GM23248 (cell line): Measurements from ENCODE around the gene TMEM44. TPM values are rescaled to one million over a fixed set of nuclear protein-coding genes. Genes with fewer than 3 reads are reported as not detected.
"Not testable (repeated sequence)": the region's sequence is repeated elsewhere in the genome, so short reads cannot be mapped to it uniquely, and the experiment has no call there.

ENCODE experiments used
- DNase-seq: peaks from one replicate; pipeline ENCODE4 v3.0.0-alpha.2; 2015
- H2AFZ ChIP-seq: fragments of 200-600 bp; sonication (generic); 2 replicates; pipeline ENCODE4 v1.6.1; 2016; ENCODE audit warnings: antibody characterized with exemption
- H3F3A ChIP-seq: fragments of 200-600 bp; sonication (generic); 2 replicates; pipeline ENCODE4 v1.6.1; 2016; ENCODE audit warnings: mild to moderate bottlenecking, antibody characterized with exemption, mixed run types; ENCODE audit not compliant: insufficient read depth
- H3K27ac ChIP-seq: fragments of 200-600 bp; sonication (generic); 2 replicates; pipeline ENCODE4 v1.5.1; 2016; ENCODE audit warnings: mild to moderate bottlenecking
- H3K27me3 ChIP-seq: fragments of 200-600 bp; sonication (generic); replicated peaks from 2 replicates; pipeline ENCODE4 v1.6.1; 2016; ENCODE audit warnings: mild to moderate bottlenecking; ENCODE audit not compliant: insufficient read depth
- H3K36me3 ChIP-seq: fragments of 200-600 bp; sonication (generic); 2 replicates; pipeline ENCODE4 v1.6.1; 2016; ENCODE audit warnings: low read depth, mild to moderate bottlenecking
- H3K4me1 ChIP-seq: fragments of 200-600 bp; sonication (generic); 2 replicates; pipeline ENCODE4 v1.6.1; 2016; ENCODE audit warnings: mild to moderate bottlenecking; ENCODE audit not compliant: insufficient read depth
- H3K4me2 ChIP-seq: fragments of 200-600 bp; sonication (generic); one replicate; pipeline ENCODE4 v1.6.1; 2016; ENCODE audit warnings: mild to moderate bottlenecking; ENCODE audit not compliant: unreplicated experiment
- H3K4me3 ChIP-seq: fragments of 200-600 bp; sonication (generic); 2 replicates; pipeline ENCODE4 v1.5.1; 2016; ENCODE audit warnings: mild to moderate bottlenecking
- H3K79me2 ChIP-seq: fragments of 200-600 bp; sonication (generic); 2 replicates; pipeline ENCODE4 v1.6.1; 2016; ENCODE audit warnings: mild to moderate bottlenecking; ENCODE audit not compliant: insufficient read depth
- H3K9ac ChIP-seq: fragments of 200-600 bp; sonication (generic); 2 replicates; pipeline ENCODE4 v1.6.1; 2016; ENCODE audit warnings: mild to moderate bottlenecking
- H3K9me2 ChIP-seq: fragments of 200-600 bp; sonication (generic); 2 replicates; pipeline ENCODE4 v1.6.1; 2016; ENCODE audit warnings: mixed run types, mild to moderate bottlenecking, moderate library complexity; ENCODE audit not compliant: insufficient read depth
- H3K9me3 ChIP-seq: fragments of 200-600 bp; sonication (generic); one replicate; pipeline ENCODE4 v1.6.1; 2017; ENCODE audit warnings: low read depth
- H4K20me1 ChIP-seq: fragments of 200-600 bp; sonication (generic); 2 replicates; pipeline ENCODE4 v1.6.0; 2016; ENCODE audit not compliant: insufficient read depth
- EZH2 ChIP-seq: fragments of 200-600 bp; sonication (generic); IDR thresholded peaks from 2 replicates; pipeline ENCODE4 v1.6.1; 2018; ENCODE audit warnings: antibody characterized with exemption, mild to moderate bottlenecking; ENCODE audit not compliant: insufficient read depth, poor library complexity, severe bottlenecking
- EZH2phosphoT487 ChIP-seq: fragments of 200-600 bp; sonication (generic); IDR thresholded peaks from 2 replicates; pipeline ENCODE4 v1.6.1; 2018; ENCODE audit warnings: antibody characterized with exemption, moderate library complexity, mild to moderate bottlenecking, low read depth; ENCODE audit not compliant: insufficient read depth
- WGBS, 2 experiments: methylation state at CpG; one replicate each; pipeline ENCODE4 v1.1.6; 2015 to 2017; ENCODE audit warnings: low lambda C conversion rate in 2 of 2, low coverage in 1 of 2; ENCODE audit errors: missing lambda C conversion rate in 2 of 2; 5-methylcytosine and 5-hydroxymethylcytosine counted together
- in situ Hi-C: fragments of 300-500 bp; cut with MboI; formaldehyde crosslinking; loops from 2 replicates; pipeline ENCODE4 v1.15.0; 2020
- polyA plus RNA-seq: library from polyadenylated mRNA; unstranded; fragments of >200 nt; fragmentation: Nextera tagmentation; extraction: Ambion mirVana; gene quantifications from 2 replicates; pipeline ENCODE4 v1.2.1, GENCODE V29; 2016
- total RNA-seq: library from RNA; depleted of rRNA; stranded (reverse); fragments of >200 nt; shearing (Covaris generic); gene quantifications from 2 replicates; pipeline ENCODE4 v1.2.3, GENCODE V29; 2014

TMEM44 gene
- total and polyA plus RNA-seq, 2 experiments from 2014 or later: 13.1 to 14.6 TPM

DNA sequence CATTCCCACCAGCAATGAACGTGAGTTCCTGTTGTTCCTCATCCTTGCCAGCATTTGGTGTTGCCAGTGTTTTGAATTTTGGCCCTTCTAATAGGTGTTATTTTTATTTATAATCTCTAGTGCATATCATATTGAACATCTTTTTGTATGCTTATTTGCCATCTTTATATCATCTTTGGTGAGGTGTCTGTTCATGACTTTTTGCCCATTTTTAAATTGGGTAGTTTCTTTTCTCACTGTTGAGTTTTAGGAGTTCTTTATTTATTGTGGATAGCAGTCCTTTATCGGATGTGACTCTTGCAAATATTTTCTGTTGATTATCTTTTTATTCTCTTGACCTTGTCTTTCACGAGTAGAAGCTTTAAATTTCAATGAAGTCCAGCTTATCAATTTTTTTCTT, 86.2 kb downstream of the TMEM44 start:
- Histone ChIP-seq H3K4me2 (no peak overlapping the region), H3K79me2 (no peaks in the 10 kb centered on the region), H3K27ac (no peak overlapping the region), H2AFZ (no peak overlapping the region), H3K9ac (no peak overlapping the region), H3K4me3 (no peak overlapping the region), H3K36me3 (no peaks in the 10 kb centered on the region), H3F3A (no peaks in the 10 kb centered on the region), H3K4me1 (no peaks in the 10 kb centered on the region), H3K9me3 (no peaks in the 10 kb centered on the region), H3K27me3 (no peaks in the 10 kb centered on the region), H4K20me1 (no peaks in the 10 kb centered on the region), H3K9me2 (no peaks in the 10 kb centered on the region)
- no peak for TF ChIP-seq EZH2
- no peak for TF ChIP-seq EZH2phosphoT487
- in situ Hi-C loops: no loop called here
- 63 to 67% methylated on average over 3 of the region's 3 CpGs for WGBS, 2 experiments
- no peak for DNase-seq

DNA sequence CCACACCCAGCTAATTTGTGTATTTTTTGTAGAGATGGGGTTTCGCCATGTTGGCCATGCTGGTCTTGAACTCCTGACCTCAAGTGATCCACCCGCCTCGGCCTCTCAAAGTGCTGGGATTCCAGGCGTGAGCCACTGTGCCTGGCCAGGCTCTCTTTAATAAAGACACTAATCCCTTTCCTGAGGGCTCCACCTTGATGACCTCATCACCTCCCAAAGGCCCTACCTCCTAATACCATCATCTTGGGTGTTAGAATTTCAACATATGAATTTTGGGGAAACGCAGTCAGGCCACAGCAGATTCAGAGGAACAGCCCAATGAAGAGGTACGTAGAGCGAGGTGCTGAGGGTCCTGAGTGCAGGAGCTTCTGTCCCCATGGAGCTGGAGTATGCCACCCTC, 87.7 kb downstream of the TMEM44 start:
- not testable (repeated sequence) for H3K79me2 ChIP-seq, H3K4me3 ChIP-seq, H4K20me1 ChIP-seq

GRCh38 chr3:194543550-194543949, 89.7 kb downstream of the TMEM44 start:
- 82 to 83% methylated on average over 8 of the region's 8 CpGs for WGBS, 2 experiments
- in situ Hi-C loops: no loop called here
- DNase-seq: no peak

More for the DNA sequence above, 87.7 kb downstream of the TMEM44 start:
- H3K9ac ChIP-seq, H3K9me3 ChIP-seq, H3K27me3 ChIP-seq, DNase-seq, in situ Hi-C loops, H3K4me1 ChIP-seq, H3F3A ChIP-seq, H2AFZ ChIP-seq, H3K4me2 ChIP-seq, H3K36me3 ChIP-seq, H3K27ac ChIP-seq, H3K9me2 ChIP-seq: not testable (repeated sequence)
- WGBS, 2 experiments: 93% methylated on average over 7 of the region's 7 CpGs

GRCh38 chr3:194541483-194541882, 91.7 kb downstream of the TMEM44 start:
- Histone ChIP-seq H3K36me3 (no peaks in the 10 kb centered on the region), H2AFZ (no peak overlapping the region), H3K79me2 (no peaks in the 10 kb centered on the region), H3K9me3 (no peaks in the 10 kb centered on the region), H3F3A (no peaks in the 10 kb centered on the region), H3K27ac (no peak overlapping the region), H3K4me2 (no peak overlapping the region), H4K20me1 (no peaks in the 10 kb centered on the region), H3K9ac (no peak overlapping the region), H3K4me3 (no peak overlapping the region), H3K9me2 (no peaks in the 10 kb centered on the region), H3K27me3 (no peaks in the 10 kb centered on the region), H3K4me1 (peaks cover 15% of the 10 kb centered on the region; the same call in 1 of the 2 replicates)
- 96 to 98% methylated on average over 8 of the region's 8 CpGs for WGBS, 2 experiments
- TF ChIP-seq EZH2: no peak
- TF ChIP-seq EZH2phosphoT487: no peak
- no peak for DNase-seq
- in situ Hi-C loops: no loop called here

More at GRCh38 chr3:194543550-194543949, 89.7 kb downstream of the TMEM44 start:
- H3K4me2 ChIP-seq: no peak overlapping the region
- H3K27me3 ChIP-seq: no peaks in the 10 kb centered on the region
- H3K79me2 ChIP-seq: no peaks in the 10 kb centered on the region
- H3K9ac ChIP-seq: no peak overlapping the region
- H3K9me3 ChIP-seq: no peaks in the 10 kb centered on the region
- no peak overlapping the region for H2AFZ ChIP-seq
- 0 out of 2 replicates have a peak, but pooled peaks cover 6% of the 10 kb centered on the region for H3K4me1 ChIP-seq
- H3K9me2 ChIP-seq: no peaks in the 10 kb centered on the region
- H3K27ac ChIP-seq: no peak overlapping the region
- no peaks in the 10 kb centered on the region for H3K36me3 ChIP-seq
- H4K20me1 ChIP-seq: no peaks in the 10 kb centered on the region
- H3F3A ChIP-seq: no peaks in the 10 kb centered on the region
- TF ChIP-seq EZH2phosphoT487: no peak
- no peak for TF ChIP-seq EZH2
- no peak overlapping the region for H3K4me3 ChIP-seq

GRCh38 chr3:194540274-194540905, 92.8 kb downstream of the TMEM44 start:
- Histone ChIP-seq H4K20me1 (no peaks in the 10 kb centered on the region), H3K79me2 (no peaks in the 10 kb centered on the region), H3K27me3 (no peaks in the 10 kb centered on the region), H3K4me3 (no peak overlapping the region), H3K36me3 (no peaks in the 10 kb centered on the region), H3K9me2 (no peaks in the 10 kb centered on the region), H2AFZ (peak overlapping the region; percentile 84), H3K9me3 (no peaks in the 10 kb centered on the region), H3K27ac (peak overlapping the region; percentile 8), H3F3A (no peaks in the 10 kb centered on the region), H3K4me2 (peak overlapping the region; percentile 16), H3K4me1 (peaks cover 15% of the 10 kb centered on the region; the same call in 1 of the 2 replicates), H3K9ac (peak overlapping the region; percentile 52)
- peak; percentile 65 for DNase-seq
- TF ChIP-seq EZH2phosphoT487: no peak
- no peak for TF ChIP-seq EZH2
- in situ Hi-C loops: no loop called here
- WGBS, 2 experiments: 24 to 31% methylated on average over 8 of the region's 8 CpGs
